Sigmoid colon (tissue), 4 donors: Measurements from ENCODE around the gene HPCAL1.

Source experiments
- CTCF ChIP-seq, 4 experiments: fragments of 450-650 bp in 3 of 4; fragments of 200-600 bp in 1 of 4; IDR thresholded peaks; one replicate each; pipeline ENCODE4 v1.5.1; 2016 to 2019; ENCODE audit warnings: antibody characterized with exemption in 4 of 4, mild to moderate bottlenecking in 3 of 4, moderate library complexity in 2 of 4
- POLR2A ChIP-seq, 2 donors: fragments of 450-650 bp; IDR thresholded peaks; one replicate each; pipeline ENCODE4 v1.6.1; 2016; ENCODE audit warnings: antibody characterized with exemption in 2 of 2, mild to moderate bottlenecking in 2 of 2, moderate library complexity in 2 of 2
- POLR2AphosphoS5 ChIP-seq, 4 donors: sonication (generic); formaldehyde crosslinking; IDR thresholded peaks; one replicate each; pipeline ENCODE4 v1.6.1; 2017; ENCODE audit warnings: antibody characterized with exemption in 4 of 4

DNA sequence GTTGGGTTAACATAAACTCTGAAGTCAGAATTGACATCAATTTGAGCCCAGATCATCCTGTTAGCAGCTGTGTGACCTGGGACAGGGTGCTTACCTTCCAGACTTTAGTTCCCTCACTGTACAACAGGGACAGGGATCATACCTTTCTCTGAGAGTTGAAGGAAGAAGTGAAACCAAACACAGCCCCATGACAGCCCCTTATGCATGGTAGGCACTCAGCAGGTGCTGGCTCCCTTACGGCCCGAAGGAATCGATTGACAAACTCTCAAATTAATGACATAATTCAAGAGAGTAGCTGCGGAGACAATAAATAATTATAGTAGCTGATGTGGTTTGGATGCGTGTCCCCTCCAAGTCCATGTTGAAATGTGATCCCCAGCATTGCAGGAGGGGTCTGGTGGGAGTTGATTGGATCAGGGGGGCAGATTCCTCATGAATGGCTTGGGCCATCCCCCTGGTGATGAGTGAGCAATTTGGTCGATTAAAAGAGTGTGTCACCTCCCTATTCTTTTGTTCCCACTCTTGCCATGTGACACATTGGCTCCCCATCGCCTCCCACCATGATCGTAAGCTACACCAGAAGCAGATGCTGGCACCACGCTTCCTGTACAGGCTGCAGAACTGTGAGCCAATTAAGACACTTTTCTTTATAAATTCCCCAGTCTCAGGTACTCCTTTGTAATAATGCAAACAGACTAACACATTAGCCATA is 73.0 kb downstream of the HPCAL1 start:
- no peak for TF ChIP-seq POLR2AphosphoS5 (IDR thresholded peaks at IDR 0.05)
- TF ChIP-seq POLR2A (IDR thresholded peaks at IDR 0.05): no peak
- TF ChIP-seq CTCF (IDR thresholded peaks at IDR 0.05): no peak
